A673 (cell line): ENCODE data around the gene F7. TPM values are rescaled to one million over a fixed set of nuclear protein-coding genes. Genes with fewer than 3 reads are reported as not detected.

ENCODE experiments used
- BruUV-seq: library from RNA; stranded (reverse); fragments of 400-500 nt; replicated peaks from 2 replicates; lab custom pipeline; 2021; lab: Mats Ljungman, UMichigan
- CTCF ChIA-PET: fragments of 300-600 bp; sonication (Branson Sonifier 250); formaldehyde crosslinking; loops from one replicate; lab custom pipeline; 2022; ENCODE audit warnings: antibody characterized with exemption; lab: Charles Lee
- POLR2A ChIA-PET: fragments of 300-600 bp; sonication (Branson Sonifier 250); formaldehyde crosslinking; loops from one replicate; lab custom pipeline; 2022; ENCODE audit warnings: antibody characterized with exemption; ENCODE audit not compliant: low non-redundant PET; lab: Charles Lee
- DNase-seq: peaks from one replicate; pipeline ENCODE4 v3.0.0-alpha.2; 2015; ENCODE audit warnings: low spot score
- H3K27ac ChIP-seq: fragments of 200-600 bp; sonication (generic); 2 replicates; pipeline ENCODE4 v1.5.1; 2016; ENCODE audit warnings: mixed run types, low read depth, mild to moderate bottlenecking, mixed read lengths, antibody characterized with exemption, low read length; ENCODE audit not compliant: poor library complexity, severe bottlenecking
- H3K27me3 ChIP-seq: fragments of 200-600 bp; sonication (generic); replicated peaks from 2 replicates; pipeline ENCODE4 v1.6.1; 2017; ENCODE audit warnings: mixed run types, low read depth, mild to moderate bottlenecking, mixed read lengths, antibody characterized with exemption, low read length; ENCODE audit not compliant: insufficient read depth, poor library complexity
- H3K36me3 ChIP-seq: fragments of 200-600 bp; sonication (generic); 2 replicates; pipeline ENCODE4 v1.6.1; 2016; ENCODE audit warnings: mixed run types, mild to moderate bottlenecking, mixed read lengths, antibody characterized with exemption, low read length; ENCODE audit not compliant: insufficient read depth, poor library complexity, severe bottlenecking
- H3K4me1 ChIP-seq: fragments of 200-600 bp; sonication (generic); 2 replicates; pipeline ENCODE4 v1.6.1; 2017; ENCODE audit warnings: mixed run types, mild to moderate bottlenecking, mixed read lengths, antibody characterized with exemption, low read length; ENCODE audit not compliant: insufficient read depth, poor library complexity, severe bottlenecking
- H3K4me3 ChIP-seq: fragments of 200-600 bp; sonication (generic); 2 replicates; pipeline ENCODE4 v1.5.1; 2016; ENCODE audit warnings: low read depth, mixed run types, mild to moderate bottlenecking, mixed read lengths, low read length; ENCODE audit not compliant: poor library complexity, severe bottlenecking
- H3K9me3 ChIP-seq: fragments of 200-600 bp; sonication (generic); 2 replicates; pipeline ENCODE4 v1.6.1; 2016; ENCODE audit warnings: mixed run types, low read depth, mild to moderate bottlenecking, mixed read lengths, antibody characterized with exemption, low read length; ENCODE audit not compliant: poor library complexity, severe bottlenecking
- EZH2 ChIP-seq: fragments of 200-600 bp; sonication (generic); IDR thresholded peaks from 2 replicates; pipeline ENCODE4 v1.6.1; 2017; ENCODE audit warnings: borderline replicate concordance, low read depth, mild to moderate bottlenecking, mixed read lengths, antibody characterized with exemption, low read length; ENCODE audit not compliant: poor library complexity, severe bottlenecking
- intact Hi-C: fragments of 100-400 bp; cut with micrococcal nuclease; formaldehyde crosslinking; loops from one replicate; pipeline ENCODE4 v1.10.0; 2022; ENCODE audit not compliant: unreplicated experiment
- total RNA-seq: library from RNA; stranded (reverse); gene quantifications from 2 replicates; pipeline ENCODE4 v1.2.3, GENCODE V29; 2021
- TF ChIP-seq, protein P1 (sequence below): fragments of 300-800, 200-600 bp; sonication (generic); conservative IDR thresholded peaks from 2 replicates; pipeline ENCODE4 v1.5.1; 2017; ENCODE audit warnings: low read depth, mild to moderate bottlenecking, antibody characterized with exemption, low read length, moderate library complexity, mixed read lengths

The F7 gene
- total RNA-seq, 1 experiment from 2014 or later, result not detected

- no peak overlapping the region for H3K27ac ChIP-seq
- H3K36me3 ChIP-seq, result no peaks in the 10 kb centered on the region
- no peak overlapping the region for H3K4me3 ChIP-seq
- H3K9me3 ChIP-seq, result peaks cover 5% of the 10 kb centered on the region
- no TSS peak for BruUV-seq
- no peak for DNase-seq
- intact Hi-C loops, result no loop called here
- CTCF ChIA-PET, result no interaction called here
- POLR2A ChIA-PET, result no interaction called here
- no peaks in the 10 kb centered on the region for H3K4me1 ChIP-seq
- no peak for TF ChIP-seq EZH2
- TF ChIP-seq, protein P1, sequence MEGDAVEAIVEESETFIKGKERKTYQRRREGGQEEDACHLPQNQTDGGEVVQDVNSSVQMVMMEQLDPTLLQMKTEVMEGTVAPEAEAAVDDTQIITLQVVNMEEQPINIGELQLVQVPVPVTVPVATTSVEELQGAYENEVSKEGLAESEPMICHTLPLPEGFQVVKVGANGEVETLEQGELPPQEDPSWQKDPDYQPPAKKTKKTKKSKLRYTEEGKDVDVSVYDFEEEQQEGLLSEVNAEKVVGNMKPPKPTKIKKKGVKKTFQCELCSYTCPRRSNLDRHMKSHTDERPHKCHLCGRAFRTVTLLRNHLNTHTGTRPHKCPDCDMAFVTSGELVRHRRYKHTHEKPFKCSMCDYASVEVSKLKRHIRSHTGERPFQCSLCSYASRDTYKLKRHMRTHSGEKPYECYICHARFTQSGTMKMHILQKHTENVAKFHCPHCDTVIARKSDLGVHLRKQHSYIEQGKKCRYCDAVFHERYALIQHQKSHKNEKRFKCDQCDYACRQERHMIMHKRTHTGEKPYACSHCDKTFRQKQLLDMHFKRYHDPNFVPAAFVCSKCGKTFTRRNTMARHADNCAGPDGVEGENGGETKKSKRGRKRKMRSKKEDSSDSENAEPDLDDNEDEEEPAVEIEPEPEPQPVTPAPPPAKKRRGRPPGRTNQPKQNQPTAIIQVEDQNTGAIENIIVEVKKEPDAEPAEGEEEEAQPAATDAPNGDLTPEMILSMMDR, result no peak
- peaks cover 21% of the 10 kb centered on the region for H3K27me3 ChIP-seq
Observed at GRCh38 chr13:113058129-113058987, 47.2 kb upstream of the F7 start.

DNA sequence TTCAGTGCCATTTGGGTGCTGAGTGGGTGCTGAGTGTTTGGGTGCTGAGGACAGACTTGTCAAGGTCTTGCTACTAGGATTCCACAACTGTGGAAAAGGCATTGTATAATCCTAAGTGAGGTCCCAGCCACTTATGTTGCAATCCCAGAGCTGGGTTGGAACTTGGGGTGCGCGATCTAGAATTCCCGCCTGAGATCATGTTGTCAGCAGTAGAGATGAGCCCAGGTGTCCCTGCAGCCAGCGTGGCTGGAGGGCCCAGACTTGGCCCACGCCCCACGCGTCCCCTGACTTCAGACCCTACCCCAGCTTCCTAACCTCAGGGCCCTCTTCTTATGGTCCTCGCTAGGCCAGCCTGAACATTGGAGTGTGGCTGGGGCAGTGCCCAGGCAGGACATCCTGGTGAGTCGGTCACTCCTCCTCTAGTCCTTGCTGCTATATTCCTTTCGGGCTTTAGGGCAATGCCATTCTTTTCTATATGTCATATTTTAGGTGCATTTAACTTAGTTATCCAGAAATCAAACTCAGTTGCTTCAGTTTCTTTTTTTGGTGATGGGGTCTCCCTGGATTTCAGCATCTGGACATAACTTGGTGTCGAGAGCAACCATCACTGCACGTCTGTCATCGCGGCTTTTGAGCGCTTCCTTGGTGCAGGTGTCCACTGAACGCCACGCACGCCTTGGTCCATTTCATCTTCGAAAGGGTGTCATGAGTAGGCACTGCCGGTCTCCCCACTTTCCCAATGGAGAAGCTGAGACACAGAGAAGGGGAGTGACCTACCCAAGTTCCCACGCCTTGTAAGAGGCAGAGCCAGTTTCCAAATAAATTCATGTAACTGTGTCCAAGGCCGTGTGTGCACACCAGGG lies 46.4 kb upstream of the F7 start:
- POLR2A ChIA-PET, result no interaction called here
- no peak for DNase-seq
- no peaks in the 10 kb centered on the region for H3K4me1 ChIP-seq

GRCh38 chr13:113059891-113060290 lies 45.7 kb upstream of the F7 start:
- Histone ChIP-seq H3K27me3 (peaks cover 11% of the 10 kb centered on the region), H3K36me3 (no peaks in the 10 kb centered on the region), H3K4me3 (no peak overlapping the region), H3K9me3 (peaks cover 5% of the 10 kb centered on the region), H3K4me1 (no peaks in the 10 kb centered on the region), H3K27ac (no peak overlapping the region)
- no TSS peak for BruUV-seq
- no peak for DNase-seq
- TF ChIP-seq, protein P1, result no peak
- TF ChIP-seq EZH2, result no peak
- intact Hi-C loops, result no loop called here
- POLR2A ChIA-PET, result no interaction called here
- CTCF ChIA-PET, result no interaction called here

More for the DNA sequence above, 46.4 kb upstream of the F7 start:
- CTCF ChIA-PET, result no interaction called here
- peaks cover 16% of the 10 kb centered on the region for H3K27me3 ChIP-seq
- intact Hi-C loops, result no loop called here
- H3K9me3 ChIP-seq, result peaks cover 5% of the 10 kb centered on the region
- H3K36me3 ChIP-seq, result no peaks in the 10 kb centered on the region
- H3K4me3 ChIP-seq, result no peak overlapping the region
- TF ChIP-seq, protein P1, result no peak
- TF ChIP-seq EZH2, result no peak
- BruUV-seq, result no TSS peak
- no peak overlapping the region for H3K27ac ChIP-seq
